ENCODE results near the gene HEXD.
"Not testable (repeated sequence)": the region's sequence is repeated elsewhere in the genome, so short reads cannot be mapped to it uniquely, and the experiment has no call there.

The HEXD gene

DNA sequence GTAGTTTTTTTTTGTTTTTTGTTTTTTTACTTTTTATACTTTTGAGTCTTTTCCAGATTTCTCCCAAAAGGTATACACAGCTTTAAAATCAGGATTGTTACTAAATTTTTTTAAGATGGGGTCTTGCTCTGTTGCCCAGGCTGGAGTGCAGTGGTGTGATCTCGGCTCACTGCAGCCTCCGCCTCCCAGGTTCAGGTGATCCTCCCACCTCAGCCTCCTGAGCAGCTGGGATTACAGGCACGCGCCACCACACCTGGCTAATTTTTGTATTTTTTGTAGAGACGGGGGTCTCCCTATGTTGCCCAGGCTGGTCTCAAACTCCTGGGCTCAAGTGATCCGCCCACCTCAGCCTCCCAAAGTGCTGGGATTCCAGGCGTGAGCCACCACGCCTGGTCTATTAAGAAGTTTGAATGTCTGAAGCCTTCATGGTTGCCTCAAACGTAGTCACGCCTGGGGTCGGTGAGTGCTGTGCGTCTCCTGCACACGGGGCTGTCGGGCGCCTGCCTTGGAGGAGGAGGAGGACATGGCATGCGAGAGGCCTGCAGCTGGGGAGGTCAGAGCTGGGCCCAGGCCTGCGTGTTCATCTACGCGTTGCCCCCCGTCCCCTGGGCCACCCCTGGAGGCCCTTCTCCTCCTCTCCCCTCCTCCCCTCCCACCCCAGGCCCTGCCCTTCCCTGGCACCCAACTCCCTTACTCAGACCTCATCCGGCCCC lies 35.8 kb upstream of the HEXD start:
- DNase-seq (ENCODE audit: low spot score); FAIRE-seq: not testable (repeated sequence)

DNA sequence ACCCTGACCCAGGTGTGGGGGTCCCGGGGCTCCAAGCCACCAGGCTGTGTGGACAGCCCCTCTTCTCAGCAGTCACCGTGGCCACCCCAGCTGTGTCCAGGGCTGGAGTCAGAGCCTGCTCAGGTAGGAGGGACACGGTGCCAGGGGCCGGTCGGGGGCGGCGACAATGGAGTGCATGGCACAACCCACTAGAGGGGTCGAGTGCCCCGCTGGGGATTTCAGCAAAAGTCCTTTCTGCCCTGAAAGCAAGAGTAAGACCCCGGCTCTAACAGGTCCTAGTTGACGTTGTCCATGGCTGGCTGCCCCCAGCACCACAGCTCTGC lies 35.3 kb upstream of the HEXD start:
- FAIRE-seq: no peak
- DNase-seq (ENCODE audit: low spot score): no peak

DNA sequence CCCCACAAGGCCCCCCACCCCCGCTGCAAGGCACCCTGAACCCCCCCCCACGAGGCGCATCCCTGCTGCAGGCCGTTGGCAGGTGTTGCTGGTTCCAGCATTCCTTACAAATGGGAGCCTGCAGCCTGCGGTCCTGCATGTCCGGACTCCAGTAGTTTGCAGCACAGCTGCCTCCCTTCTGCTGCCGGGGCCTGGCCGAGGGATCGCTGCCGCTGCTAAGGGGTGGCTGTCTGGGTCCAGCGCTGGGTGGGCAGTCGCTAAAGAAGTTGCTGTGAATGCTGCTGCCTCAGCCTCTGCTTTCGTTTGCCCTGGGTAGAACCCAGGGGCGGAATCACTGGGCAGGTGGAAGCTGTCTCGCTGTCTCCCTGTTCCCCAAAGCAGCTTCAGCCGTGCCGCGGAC lies 34.7 kb upstream of the HEXD start:
- DNase-seq (ENCODE audit: low spot score): no peak
- no peak for FAIRE-seq

DNA sequence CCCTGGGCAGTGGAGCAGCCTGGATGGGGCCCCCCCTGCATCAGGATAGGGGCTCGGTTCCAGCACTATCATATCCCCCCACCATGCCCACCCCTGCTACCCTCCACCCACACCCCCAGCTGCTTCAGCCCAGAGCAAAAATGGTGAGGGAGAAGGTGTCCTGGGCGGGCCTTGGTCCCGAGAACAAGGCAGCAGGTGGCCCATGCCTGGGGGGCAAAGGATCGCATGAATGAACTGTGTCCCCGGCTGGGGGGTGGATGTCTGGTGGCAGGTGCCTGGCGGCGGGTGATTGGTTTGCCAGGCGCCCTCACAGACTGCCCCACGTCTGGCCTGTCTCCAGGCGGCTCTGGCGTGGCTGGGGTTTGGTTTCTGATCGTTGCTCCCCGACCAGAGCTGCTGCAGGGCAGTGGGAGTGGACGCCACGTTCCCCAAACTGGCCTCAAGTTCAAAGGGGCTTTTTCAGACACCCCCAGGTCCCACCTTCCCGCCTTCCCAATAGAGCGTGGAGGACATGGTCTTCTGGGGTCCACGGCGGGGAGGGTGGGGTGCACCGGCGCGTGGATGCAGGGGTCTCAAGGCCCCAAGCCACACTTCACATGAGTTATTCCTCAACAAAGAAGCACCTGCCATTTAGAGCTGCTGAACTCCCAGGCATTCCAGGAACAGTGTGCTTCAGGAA lies 34.0 kb upstream of the HEXD start:
- no peak for DNase-seq (ENCODE audit: low spot score)
- FAIRE-seq: no peak

DNA sequence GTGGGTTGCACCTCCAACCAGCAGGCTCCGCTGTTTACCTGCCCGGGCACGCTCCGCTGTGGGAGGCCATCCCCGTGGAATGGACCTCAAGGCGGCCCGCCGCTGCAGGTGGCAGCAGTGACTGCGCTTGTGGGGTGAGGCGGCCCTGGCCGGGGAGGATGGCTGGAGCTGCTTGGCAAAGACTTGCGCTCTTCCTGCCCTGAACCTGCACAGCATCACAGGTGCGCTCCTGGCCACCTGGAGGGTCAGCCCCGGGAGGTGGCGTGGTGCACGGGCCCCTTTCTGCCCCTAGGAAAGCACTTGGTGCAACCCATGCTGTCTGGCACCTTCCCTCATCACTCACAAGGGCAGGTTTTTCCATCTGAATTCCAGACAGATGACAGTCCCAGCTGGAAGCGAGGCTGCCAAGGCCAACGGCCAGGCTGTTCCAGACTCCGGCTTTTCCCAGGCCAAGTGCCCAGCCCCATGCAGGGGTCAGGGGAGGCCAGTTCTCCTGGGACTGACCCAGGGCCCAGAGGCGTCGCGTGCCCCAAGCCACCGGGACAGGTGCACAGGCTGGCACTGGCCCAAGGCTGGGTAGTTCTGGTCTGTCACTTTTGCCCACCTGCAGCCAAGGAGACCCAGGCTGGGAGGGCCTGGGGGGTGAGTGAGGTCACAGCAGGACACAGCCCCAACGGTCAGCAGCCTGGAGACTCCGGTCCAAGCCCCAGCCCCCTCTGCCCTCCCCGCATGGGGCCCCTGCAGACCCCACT lies 33.2 kb upstream of the HEXD start:
- peak; percentile 72 for DNase-seq (ENCODE audit: low spot score)
- FAIRE-seq: peak; percentile 85

DNA sequence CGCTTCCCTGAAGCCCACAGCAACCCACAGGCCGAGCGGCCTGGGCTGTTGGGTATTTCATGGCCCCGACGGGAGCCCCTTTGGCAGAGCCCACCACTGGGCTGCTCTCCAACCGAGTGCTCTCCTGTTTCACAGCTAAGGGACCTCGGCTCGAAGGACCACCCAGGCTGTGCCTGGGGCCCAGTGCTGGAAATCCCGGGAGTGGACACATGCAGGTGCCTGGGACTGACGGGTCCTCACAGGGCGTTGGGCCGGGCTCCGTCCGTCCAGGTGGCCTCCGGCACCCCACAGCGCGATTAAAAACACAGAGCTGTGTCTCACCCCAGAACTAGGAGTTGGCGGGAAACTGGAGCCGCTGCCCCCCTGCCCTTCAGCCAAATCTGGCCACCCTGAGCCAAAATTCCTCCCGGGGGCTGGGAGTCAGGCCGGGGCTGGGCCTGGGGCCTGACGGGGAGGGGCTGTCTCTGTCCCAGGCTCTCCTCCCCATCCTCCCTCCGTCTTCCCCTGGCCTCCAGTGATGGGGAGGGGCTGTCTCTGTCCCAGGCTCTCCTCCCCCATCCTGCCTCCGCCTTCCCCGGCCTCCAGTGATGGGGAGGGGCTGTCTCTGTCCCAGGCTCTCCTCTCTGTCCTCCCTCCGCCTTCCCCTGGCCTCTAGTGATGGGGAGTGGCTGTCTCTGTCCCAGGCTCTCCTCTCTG lies 32.4 kb upstream of the HEXD start:
- FAIRE-seq (no peak), DNase-seq (ENCODE audit: low spot score) (no peak)

DNA sequence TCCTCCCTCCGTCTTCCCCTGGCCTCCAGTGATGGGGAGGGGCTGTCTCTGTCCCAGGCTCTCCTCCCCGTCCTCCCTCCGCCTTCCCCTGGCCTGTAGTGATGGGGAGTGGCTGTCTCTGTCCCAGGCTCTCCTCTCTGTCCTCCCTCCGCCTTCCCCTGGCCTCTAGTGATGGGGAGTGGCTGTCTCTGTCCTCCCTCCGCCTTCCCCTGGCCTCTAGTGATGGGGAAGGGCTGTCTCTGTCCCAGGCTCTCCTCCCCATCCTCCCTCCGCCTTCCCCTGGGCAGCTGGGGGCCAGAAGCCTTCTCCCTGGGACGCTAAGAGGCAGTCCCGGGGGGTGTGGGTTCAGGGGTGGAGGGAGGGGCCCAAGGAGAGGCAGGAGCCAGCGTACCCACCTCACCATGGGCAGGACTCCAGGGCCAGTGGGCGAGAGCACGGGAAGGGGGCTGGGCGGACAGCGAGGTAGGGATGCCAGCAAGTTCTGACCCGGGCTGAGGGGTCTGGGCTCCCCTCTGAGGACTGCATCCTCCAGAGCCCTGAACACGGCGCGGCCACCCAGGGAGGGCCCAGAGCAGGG lies 31.8 kb upstream of the HEXD start:
- DNase-seq (ENCODE audit: low spot score): no peak
- FAIRE-seq: no peak

DNA sequence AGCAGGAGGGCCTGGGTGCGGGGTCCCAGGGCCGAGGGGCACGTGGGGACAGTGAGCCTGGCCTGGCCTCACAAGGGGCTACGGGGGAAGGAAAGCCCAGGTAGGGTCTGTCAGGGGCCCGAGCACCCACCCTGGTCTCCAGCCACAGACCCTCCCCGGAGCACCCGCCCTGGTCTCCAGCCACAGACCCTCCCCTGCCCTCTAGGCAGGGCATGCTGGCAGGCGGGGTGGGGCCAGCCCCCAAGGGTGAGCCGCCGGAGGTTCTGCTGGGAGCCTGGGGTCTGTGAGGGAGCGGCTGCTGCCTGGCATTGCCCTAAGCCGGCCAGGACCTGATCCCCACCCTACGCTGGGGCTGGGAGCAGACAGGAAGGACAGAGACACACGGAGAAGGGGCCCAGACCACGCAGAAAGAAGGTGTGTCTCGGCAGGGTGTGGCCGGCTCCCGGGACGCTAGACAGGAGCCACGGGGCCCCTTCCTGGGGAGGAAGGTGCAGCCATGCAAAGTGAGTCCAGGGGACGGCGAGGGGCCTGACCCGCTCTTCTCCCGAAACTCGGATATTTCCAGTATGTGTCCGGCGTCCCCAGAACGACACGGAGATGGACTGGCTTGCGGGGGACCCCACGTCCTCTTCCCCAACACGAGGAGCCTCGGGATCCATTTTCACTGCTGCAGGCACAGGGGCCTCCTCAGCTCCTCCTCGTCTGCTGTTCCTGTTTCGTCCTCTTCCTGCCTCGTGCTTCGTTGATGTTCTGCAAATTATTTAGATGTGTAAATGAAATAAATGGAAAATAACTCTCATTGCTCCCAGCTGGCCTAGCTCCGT lies 31.1 kb upstream of the HEXD start:
- DNase-seq (ENCODE audit: low spot score) (no peak), FAIRE-seq (no peak)

DNA sequence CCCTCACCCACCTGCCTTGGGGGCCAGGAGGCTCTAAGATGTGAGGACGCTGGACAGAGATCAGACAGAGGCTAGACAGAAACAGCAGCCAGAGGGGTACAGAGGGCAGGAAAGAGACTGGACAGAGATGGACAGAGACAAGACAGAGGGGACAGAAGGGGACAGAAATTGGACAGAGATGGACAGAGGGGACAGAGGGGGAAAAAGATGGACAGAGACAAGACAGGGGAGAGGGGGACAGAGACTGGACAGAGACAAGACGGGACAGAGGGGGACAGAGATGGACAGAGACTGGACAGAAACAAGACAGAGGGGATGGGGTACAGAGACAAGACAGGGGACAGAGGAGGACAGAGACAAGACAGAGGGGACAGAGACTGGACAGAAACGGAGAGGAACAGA lies 30.4 kb upstream of the HEXD start:
- no peak for DNase-seq (ENCODE audit: low spot score)
- FAIRE-seq: no peak

DNA sequence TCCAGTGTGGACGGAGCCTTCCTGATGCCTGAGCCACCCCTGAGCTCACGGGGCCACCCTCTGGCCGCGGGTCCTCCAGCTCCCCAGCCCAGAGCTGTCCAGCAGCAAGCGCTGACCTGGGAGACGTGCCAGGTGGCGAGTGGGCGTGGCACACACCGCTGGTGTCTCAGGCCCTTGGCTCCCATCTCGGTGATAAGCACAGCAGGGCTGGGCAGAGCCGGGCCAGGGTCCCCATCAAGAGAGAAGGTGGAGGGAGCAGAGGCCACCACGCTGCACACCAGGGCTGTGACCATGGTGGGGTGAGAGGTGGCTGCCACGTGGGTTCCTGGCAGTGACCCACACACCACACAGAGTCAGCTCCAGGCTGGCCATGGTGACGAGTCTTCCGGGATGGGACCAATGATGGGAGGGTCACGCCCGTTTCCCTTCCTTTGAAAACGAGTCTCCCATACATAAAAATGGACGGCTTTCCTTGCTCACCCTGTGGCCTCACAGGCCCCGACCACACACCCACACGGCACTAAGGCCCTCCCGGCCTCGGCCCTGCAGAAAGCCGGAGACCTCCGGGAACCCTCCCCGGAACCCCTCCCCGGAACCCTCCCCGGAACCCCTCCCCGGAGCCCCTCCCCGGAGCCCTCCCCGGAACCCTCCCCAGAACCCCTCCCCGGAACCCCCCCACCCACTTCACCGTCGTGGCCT lies 29.8 kb upstream of the HEXD start:
- FAIRE-seq (peak; percentile 9), DNase-seq (ENCODE audit: low spot score) (no peak)

DNA sequence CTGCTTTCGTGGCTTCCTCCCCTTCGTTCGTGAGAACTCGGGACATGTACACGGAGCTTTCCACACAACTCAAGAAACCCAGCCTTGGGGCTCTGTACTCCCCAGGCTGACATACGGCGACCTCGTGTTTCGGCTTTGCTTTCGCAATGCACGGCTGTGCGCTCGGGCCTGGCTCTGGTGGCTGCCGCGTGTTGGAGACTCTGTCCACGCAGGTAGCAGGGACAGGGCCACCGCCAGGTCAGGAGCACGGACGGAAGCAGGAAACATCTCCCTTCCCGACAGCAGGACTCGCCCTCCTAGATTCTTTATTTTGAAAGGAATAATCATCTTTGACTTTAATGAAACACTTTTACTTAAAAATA lies 29.2 kb upstream of the HEXD start:
- DNase-seq (ENCODE audit: low spot score): no peak
- no peak for FAIRE-seq

DNA sequence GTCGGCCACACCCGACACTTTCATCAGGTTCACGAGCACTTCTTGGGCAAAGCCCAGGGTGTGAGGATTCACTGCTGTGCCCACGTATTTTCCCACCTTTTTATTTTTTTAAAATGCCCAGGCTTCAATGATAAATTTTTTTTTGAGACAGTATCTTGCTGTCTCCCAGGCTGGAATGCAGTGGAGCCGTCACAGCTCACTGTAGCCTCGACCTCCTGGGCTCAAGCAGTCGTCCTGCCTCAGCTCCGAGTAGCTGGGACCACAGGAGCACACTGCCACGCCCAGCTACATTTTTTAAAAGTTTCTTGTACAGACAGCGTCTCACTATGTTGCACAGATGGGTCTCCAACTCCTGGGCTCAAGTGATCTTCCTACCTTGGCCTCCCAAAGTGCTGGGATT lies 28.8 kb upstream of the HEXD start:
- no peak for FAIRE-seq
- DNase-seq (ENCODE audit: low spot score): no peak

DNA sequence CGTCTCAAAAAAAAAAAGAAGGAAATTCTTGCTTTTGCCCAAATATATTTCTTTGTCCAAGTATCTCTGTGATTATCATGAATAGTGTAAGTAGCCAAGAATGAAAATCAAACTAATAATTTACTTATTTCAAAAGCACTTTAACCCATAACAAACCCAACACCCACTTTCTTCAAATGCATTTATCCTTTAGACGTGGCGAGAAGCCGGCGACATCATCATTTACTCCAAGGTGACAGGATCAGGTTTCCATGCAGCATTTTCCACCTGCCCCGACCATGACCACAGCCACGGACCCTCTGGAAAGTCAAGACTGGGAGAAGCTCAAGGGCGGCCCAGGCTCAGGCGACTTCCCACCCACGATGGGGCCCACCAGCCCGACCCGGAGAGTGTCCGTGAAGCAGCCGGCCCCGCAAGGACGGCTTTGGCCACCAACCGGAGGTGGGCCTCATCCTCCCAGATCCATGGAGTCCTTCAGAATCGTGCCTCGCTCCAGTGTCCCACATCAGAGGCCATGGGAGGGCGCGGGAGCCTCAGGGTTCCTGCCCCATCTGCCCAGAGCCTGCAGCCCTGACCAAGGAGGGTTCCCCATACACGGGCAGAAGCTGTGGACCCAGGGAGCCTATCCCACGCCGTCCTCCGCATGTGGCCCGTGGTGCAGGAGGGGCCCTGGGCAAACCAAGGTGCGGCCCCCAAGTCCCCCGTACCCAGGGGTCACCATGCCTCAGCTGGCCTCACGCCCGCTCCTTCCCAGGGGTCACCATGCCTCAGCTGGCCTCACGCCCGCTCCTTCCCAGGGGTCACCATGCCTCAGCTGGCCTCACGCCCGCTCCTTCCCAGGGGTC lies 27.9 kb upstream of the HEXD start:
- DNase-seq (ENCODE audit: low spot score): no peak
- FAIRE-seq: no peak

DNA sequence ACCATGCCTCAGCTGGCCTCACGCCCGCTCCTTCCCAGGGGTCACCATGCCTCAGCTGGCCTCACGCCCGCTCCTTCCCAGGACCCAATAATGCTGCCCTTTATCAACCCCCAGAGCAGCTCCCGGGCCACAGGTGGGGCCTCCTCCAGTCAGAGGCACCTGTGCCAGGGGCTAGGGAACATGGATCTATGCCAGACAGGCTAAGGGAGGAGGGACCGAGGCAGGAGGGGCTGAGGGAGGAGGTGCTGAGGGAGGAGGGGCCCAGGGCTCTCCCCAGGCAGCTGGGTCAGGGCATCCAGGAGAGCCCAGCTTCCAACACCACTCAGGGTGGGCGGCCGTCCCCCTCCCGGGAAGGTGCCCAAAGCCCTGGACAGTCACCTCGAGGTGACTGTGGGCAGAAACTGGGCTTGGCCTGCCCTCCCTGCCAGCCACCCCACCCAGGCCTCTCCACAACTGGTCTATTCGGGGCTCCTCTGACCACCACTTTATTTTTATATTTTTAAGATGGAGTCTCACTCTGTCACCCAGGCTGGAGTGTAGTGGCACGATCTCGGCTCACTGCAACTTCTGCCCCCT lies 27.2 kb upstream of the HEXD start:
- no peak for FAIRE-seq
- no peak for DNase-seq (ENCODE audit: low spot score)

DNA sequence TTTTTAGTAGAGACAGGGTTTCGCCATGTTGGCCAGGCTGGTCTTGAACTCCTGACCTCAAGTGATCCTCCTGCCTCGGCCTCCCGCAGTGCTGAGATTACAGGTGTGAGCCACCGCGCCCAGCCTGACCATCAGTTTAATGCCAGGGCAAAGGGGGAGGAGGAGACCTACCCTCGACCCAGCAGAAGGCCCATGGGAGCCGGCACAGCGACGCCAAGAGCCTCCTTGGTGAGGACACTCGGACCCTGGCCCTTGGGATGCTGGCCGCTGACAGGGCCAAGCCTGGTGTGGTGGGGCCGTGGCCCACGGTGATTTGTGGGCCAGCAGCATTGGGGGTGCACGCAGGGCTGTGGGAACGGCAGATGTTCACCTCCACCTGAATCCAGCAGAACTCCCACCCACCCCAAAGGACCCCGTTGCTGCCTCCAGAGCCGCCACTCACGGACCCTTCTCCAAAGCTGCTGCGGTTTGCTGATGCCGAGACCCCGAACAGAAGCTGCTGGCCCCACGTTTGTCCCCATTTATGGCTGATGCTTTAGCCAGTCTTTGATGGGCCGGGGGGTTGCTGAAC lies 26.6 kb upstream of the HEXD start:
- DNase-seq (ENCODE audit: low spot score) (no peak), FAIRE-seq (no peak)

DNA sequence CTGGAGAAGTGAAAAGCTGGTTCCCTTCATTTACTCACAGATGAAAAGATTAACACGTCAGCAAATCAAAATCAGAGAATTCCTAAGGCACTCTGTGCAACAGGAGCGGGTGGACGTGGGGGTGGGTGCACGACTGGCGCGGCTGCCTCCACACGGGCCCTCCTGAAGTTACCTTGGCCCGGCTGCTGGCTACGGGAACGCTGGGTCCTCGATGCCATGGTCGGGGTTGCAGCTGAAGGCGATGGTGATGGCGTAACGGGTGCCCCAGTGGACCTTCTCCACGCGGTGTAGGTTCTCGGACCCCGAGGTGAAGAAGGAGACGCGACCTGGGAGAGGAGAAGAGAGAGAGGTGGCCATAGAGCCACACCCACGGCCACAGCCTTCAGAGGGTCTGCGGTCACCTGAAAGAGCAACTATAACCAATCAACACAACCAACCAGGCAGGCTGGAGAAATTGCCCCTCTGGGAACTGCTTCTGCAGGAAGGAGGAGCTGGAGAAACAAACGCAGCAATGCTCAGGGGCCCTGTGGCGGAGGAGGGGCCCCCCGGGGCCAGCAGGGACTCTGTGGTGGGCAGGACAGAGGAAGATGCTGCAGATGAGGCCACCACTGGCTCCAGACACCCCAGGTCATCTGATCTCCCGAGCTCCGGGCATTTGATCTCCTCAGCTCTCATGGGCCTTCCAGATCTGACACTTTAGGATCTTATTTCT lies 25.8 kb upstream of the HEXD start:
- FAIRE-seq: no peak
- DNase-seq (ENCODE audit: low spot score): no peak

DNA sequence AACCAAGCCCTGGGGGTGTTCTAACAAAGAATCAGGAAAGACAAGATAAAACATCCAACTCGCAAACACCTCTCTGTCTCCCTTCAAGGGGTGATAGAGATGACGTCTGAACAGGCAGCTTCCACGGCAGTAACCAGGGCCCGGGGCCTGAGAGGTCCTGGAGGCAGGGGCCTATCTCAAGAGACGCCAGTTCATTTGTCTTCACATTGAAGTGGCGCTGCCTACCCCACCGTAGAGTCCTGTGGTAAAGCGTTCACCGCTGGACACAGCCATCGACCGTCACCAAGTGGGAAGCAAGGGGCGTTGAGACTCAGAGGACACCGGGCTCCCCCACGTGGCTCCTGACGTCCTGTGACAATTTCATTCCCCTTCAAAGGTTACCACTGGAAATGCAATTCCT lies 25.2 kb upstream of the HEXD start:
- FAIRE-seq: no peak
- no peak for DNase-seq (ENCODE audit: low spot score)

DNA sequence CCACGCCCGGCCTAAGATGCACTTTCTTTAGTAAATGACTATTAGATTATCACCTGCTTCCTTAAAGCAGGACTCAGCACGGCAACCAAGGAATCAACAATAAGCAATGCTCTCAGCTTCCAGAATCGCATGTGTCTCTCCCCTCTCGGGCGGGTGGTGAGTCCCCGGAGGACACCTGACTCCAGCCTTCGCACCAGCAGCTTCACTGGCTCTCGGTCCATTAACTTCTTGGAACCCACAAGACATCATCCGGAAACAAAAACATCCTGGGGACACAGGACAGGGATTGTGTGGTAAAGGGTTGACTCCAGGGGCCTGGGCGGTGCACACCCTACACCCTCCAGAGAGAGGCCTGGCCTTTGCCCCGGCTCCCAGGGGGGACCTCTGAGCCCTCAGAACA lies 23.9 kb upstream of the HEXD start:
- DNase-seq (ENCODE audit: low spot score): no peak
- no peak for FAIRE-seq
